ENCODE measurements around the gene DMWD.

DNA sequence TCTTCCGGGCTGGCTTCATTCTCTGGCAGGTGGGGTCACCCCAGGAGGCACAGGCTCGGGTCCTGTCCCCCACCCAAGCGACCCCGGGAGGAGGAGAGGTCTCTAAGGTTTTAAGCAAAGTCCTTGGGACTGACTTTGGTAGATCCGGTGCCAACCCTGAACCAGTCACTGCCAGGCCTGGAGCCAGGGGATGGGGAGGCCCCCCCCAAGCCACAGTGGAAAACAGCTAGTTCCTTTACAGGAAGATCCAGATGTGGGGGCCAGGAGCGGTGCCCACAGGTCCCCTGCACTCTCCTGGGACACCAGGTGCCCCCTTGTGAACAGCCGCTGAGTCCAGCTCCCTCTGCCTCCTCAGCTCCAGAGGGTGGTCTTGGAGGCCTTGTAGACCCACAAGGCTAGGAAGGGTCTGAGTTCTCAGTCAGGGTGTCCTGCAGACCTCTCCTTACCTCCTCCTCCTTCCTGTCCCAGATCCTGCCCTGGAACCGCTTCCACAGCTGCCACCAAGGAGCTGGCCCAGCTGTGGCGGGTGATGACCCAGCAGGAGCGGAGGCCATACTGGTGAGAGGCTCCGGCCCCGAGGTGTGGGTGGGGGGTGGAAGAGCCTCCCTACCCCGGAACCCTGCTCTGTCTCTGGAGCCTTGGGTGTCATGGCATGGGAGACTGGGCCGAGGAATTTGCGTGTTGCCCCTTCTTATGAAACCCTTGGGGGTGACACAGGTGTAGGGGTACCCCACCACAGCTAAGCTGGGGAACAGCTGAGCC, 29.6 kb downstream of the DMWD start:
- TF ChIP-seq, protein P1, sequence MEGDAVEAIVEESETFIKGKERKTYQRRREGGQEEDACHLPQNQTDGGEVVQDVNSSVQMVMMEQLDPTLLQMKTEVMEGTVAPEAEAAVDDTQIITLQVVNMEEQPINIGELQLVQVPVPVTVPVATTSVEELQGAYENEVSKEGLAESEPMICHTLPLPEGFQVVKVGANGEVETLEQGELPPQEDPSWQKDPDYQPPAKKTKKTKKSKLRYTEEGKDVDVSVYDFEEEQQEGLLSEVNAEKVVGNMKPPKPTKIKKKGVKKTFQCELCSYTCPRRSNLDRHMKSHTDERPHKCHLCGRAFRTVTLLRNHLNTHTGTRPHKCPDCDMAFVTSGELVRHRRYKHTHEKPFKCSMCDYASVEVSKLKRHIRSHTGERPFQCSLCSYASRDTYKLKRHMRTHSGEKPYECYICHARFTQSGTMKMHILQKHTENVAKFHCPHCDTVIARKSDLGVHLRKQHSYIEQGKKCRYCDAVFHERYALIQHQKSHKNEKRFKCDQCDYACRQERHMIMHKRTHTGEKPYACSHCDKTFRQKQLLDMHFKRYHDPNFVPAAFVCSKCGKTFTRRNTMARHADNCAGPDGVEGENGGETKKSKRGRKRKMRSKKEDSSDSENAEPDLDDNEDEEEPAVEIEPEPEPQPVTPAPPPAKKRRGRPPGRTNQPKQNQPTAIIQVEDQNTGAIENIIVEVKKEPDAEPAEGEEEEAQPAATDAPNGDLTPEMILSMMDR (conservative IDR thresholded peaks at IDR 0.05; ENCODE audit: low read length) = no peak
- no peak for TF ChIP-seq EZH2phosphoT487 (IDR thresholded peaks at IDR 0.05; ENCODE audit: borderline replicate concordance, low read depth, low read length)

Measured in OCI-LY7 (cell line).